Measurements from ENCODE around the gene UTY. TPM values are rescaled to one million over a fixed set of nuclear protein-coding genes. Genes with fewer than 3 reads are reported as not detected.

UTY gene
- total and polyA plus RNA-seq, 2 of the 13 experiments (the other 11 are each of a cell fraction or from before 2014, with no cell fraction given): not detected

DNA sequence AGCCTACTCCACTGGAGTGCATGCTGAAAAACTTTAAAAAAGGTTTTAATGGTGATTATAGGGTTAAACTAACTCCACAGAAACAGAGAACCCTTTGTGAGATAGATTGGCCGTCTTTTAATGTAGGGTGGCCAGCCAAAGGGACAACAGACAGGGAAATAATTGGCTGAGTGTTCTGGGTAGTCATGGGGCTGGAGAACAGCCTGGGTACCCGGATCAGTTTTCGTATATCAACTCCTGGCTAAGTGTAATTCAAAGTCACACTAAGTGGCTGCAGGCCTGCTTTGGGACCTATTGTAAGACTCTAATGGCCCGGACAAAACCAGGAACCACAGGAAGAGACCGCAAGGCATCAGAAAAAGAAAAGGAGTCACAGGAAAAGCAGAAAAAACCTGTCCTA, 139.9 kb downstream of the UTY start:
- Histone ChIP-seq H3K9me3 (ENCODE audit: low read length) (no peaks in the 10 kb centered on the region), H3K4me1 (ENCODE audit: insufficient read depth, low read length) (no peaks in the 10 kb centered on the region), H3K27me3 (ENCODE audit: control insufficient read depth in 1 of 2, insufficient read depth in 2 of 2, low read length in 2 of 2) (no peaks in the 10 kb centered on the region), H3K9ac (ENCODE audit: insufficient read depth, low read depth, low read length) (no peak overlapping the region), H3K4me2 (ENCODE audit: low read depth, low read length) (no peak overlapping the region), H3K79me2 (ENCODE audit: insufficient read depth, low read length) (no peaks in the 10 kb centered on the region), H4K20me1 (ENCODE audit: insufficient read depth, low read length) (no peaks in the 10 kb centered on the region), H3K27ac (ENCODE audit: extremely low read length, insufficient read depth, low read length) (no peak overlapping the region), H2AFZ (ENCODE audit: low read length) (no peak overlapping the region), H3K4me3 (replicated peaks in 1 of 3; ENCODE audit: insufficient read depth in 1 of 3, low read depth in 2 of 3, low read length in 3 of 3) (no peak overlapping the region), H3K36me3 (replicated peaks in 1 of 2; ENCODE audit: control insufficient read depth in 1 of 2, insufficient read depth in 2 of 2, low read length in 2 of 2) (no peaks in the 10 kb centered on the region)
- no peak for ATAC-seq
- no peak for DNase-seq (ENCODE audit: low spot score)
- BruUV-seq (replicated peaks): no TSS peak
- 38% methylated on average over 5 of the region's 5 CpGs for WGBS (ENCODE audit: low lambda C conversion rate)
- intact Hi-C loops (cut with micrococcal nuclease; ENCODE audit: unreplicated experiment) (no loop called here), in situ Hi-C loops (cut with HindIII; ENCODE audit: extremely low pct_ligation_motif_present, low pct_unique_long_range_greater_than_20kb) (loop anchor here (25.0 kb wide), 2 partner anchors 428 to 853 kb away; partner anchors contain the start of gene DDX3Y)
- no peak for TF ChIP-seq ZMYM4 (CRISPR knock-in tag; IDR thresholded peaks at IDR 0.05)
- TF ChIP-seq, protein P1, sequence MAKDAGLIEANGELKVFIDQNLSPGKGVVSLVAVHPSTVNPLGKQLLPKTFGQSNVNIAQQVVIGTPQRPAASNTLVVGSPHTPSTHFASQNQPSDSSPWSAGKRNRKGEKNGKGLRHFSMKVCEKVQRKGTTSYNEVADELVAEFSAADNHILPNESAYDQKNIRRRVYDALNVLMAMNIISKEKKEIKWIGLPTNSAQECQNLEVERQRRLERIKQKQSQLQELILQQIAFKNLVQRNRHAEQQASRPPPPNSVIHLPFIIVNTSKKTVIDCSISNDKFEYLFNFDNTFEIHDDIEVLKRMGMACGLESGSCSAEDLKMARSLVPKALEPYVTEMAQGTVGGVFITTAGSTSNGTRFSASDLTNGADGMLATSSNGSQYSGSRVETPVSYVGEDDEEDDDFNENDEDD (CRISPR knock-in tag; IDR thresholded peaks at IDR 0.05; ENCODE audit: borderline replicate concordance): no peak
- TF ChIP-seq ZNF256 (CRISPR knock-in tag; conservative IDR thresholded peaks at IDR 0.05): no peak
- no peak for TF ChIP-seq GABPB1 (CRISPR knock-in tag; IDR thresholded peaks at IDR 0.05)
- no peak for TF ChIP-seq SOX5 (CRISPR knock-in tag; IDR thresholded peaks at IDR 0.05; ENCODE audit: borderline replicate concordance)
- TF ChIP-seq MAFK (conservative IDR thresholded peaks at IDR 0.05 in 1 of 2, IDR thresholded peaks at IDR 0.05 in 1 of 2; ENCODE audit: low read length in 2 of 2): no peak
- TF ChIP-seq, protein P2, sequence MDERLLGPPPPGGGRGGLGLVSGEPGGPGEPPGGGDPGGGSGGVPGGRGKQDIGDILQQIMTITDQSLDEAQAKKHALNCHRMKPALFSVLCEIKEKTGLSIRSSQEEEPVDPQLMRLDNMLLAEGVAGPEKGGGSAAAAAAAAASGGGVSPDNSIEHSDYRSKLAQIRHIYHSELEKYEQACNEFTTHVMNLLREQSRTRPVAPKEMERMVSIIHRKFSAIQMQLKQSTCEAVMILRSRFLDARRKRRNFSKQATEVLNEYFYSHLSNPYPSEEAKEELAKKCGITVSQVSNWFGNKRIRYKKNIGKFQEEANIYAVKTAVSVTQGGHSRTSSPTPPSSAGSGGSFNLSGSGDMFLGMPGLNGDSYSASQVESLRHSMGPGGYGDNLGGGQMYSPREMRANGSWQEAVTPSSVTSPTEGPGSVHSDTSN (CRISPR knock-in tag; IDR thresholded peaks at IDR 0.05): no peak
- no peak for TF ChIP-seq ARHGAP35 (CRISPR knock-in tag; IDR thresholded peaks at IDR 0.05; ENCODE audit: borderline replicate concordance)
- no peak for TF ChIP-seq TBP (CRISPR knock-in tag; IDR thresholded peaks at IDR 0.05)
- TF ChIP-seq, protein P3, sequence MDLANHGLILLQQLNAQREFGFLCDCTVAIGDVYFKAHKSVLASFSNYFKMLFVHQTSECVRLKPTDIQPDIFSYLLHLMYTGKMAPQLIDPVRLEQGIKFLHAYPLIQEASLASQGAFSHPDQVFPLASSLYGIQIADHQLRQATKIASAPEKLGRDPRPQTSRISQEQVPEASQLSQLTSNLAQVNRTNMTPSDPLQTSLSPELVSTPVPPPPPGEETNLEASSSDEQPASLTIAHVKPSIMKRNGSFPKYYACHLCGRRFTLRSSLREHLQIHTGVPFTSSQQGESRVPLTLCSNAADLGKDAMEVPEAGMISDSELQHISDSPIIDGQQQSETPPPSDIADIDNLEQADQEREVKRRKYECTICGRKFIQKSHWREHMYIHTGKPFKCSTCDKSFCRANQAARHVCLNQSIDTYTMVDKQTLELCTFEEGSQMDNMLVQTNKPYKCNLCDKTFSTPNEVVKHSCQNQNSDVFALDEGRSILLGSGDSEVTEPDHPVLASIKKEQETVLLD (CRISPR knock-in tag; IDR thresholded peaks at IDR 0.05; ENCODE audit: low read depth): no peak
- TF ChIP-seq ZNF501 (CRISPR knock-in tag; IDR thresholded peaks at IDR 0.05): no peak
- no peak for FAIRE-seq
- CTCF ChIA-PET (ENCODE audit: low intra/inter-chr PET ratio, low total read pairs): no interaction called here
- POLR2A ChIA-PET: no interaction called here

Data from HepG2 (cell line).